ENCODE results near the gene CDH13. TPM values are rescaled to one million over a fixed set of nuclear protein-coding genes. Genes with fewer than 3 reads are reported as not detected.

Gene CDH13
- polyA plus RNA-seq, 3 donors: 8.6 to 12.8 (median 12.4) TPM

GRCh38 chr16:83312015-83312717 lies 685.4 kb downstream of the CDH13 start:
- no peak for DNase-seq (ENCODE audit: extremely low read depth in 1 of 11, low read depth in 9 of 11, low spot score in 4 of 11)

- DNase-seq (ENCODE audit: extremely low read depth in 1 of 11, low read depth in 9 of 11, low spot score in 4 of 11): no peak
These were observed 686.0 kb downstream of the CDH13 start for GRCh38 chr16:83312718-83313245.

- DNase-seq (ENCODE audit: extremely low read depth in 1 of 11, low read depth in 9 of 11, low spot score in 4 of 11): no peak
These were observed 688.5 kb downstream of the CDH13 start for GRCh38 chr16:83315271-83315670.

GRCh38 chr16:83316458-83316857 lies 689.7 kb downstream of the CDH13 start:
- no peak for DNase-seq (ENCODE audit: extremely low read depth in 1 of 11, low read depth in 9 of 11, low spot score in 4 of 11)

- no peak for DNase-seq (ENCODE audit: extremely low read depth in 1 of 11, low read depth in 9 of 11, low spot score in 4 of 11)
These were observed 691.6 kb downstream of the CDH13 start for GRCh38 chr16:83318390-83318789.

GRCh38 chr16:83328936-83329335 lies 702.2 kb downstream of the CDH13 start:
- DNase-seq (ENCODE audit: extremely low read depth in 1 of 11, low read depth in 9 of 11, low spot score in 4 of 11): no peak

GRCh38 chr16:83329441-83329840 lies 702.7 kb downstream of the CDH13 start:
- DNase-seq (ENCODE audit: extremely low read depth in 1 of 11, low read depth in 9 of 11, low spot score in 4 of 11): no peak

- no peak for DNase-seq (ENCODE audit: extremely low read depth in 1 of 11, low read depth in 9 of 11, low spot score in 4 of 11)
These were observed 703.5 kb downstream of the CDH13 start for GRCh38 chr16:83330251-83330650.

GRCh38 chr16:83335076-83335475 lies 708.3 kb downstream of the CDH13 start:
- no peak for DNase-seq (ENCODE audit: extremely low read depth in 1 of 11, low read depth in 9 of 11, low spot score in 4 of 11)

GRCh38 chr16:83336603-83337002 lies 709.8 kb downstream of the CDH13 start:
- no peak for DNase-seq (ENCODE audit: extremely low read depth in 1 of 11, low read depth in 9 of 11, low spot score in 4 of 11)

- no peak for DNase-seq (ENCODE audit: extremely low read depth in 1 of 11, low read depth in 9 of 11, low spot score in 4 of 11)
These were observed 711.4 kb downstream of the CDH13 start for GRCh38 chr16:83338138-83338537.

GRCh38 chr16:83338941-83339340 lies 712.2 kb downstream of the CDH13 start:
- no peak for DNase-seq (ENCODE audit: extremely low read depth in 1 of 11, low read depth in 9 of 11, low spot score in 4 of 11)

GRCh38 chr16:83343935-83344366 lies 717.2 kb downstream of the CDH13 start:
- no peak for DNase-seq (ENCODE audit: extremely low read depth in 1 of 11, low read depth in 9 of 11, low spot score in 4 of 11)

GRCh38 chr16:83345846-83346640 lies 719.3 kb downstream of the CDH13 start:
- no peak for DNase-seq (ENCODE audit: extremely low read depth in 1 of 11, low read depth in 9 of 11, low spot score in 4 of 11)

- DNase-seq (ENCODE audit: extremely low read depth in 1 of 11, low read depth in 9 of 11, low spot score in 4 of 11): no peak
These were observed 722.2 kb downstream of the CDH13 start for GRCh38 chr16:83348991-83349390.

- no peak for DNase-seq (ENCODE audit: extremely low read depth in 1 of 11, low read depth in 9 of 11, low spot score in 4 of 11)
These were observed 723.7 kb downstream of the CDH13 start for GRCh38 chr16:83350481-83350880.

- no peak for DNase-seq (ENCODE audit: extremely low read depth in 1 of 11, low read depth in 9 of 11, low spot score in 4 of 11)
These were observed 725.1 kb downstream of the CDH13 start for GRCh38 chr16:83351846-83352245.

GRCh38 chr16:83353241-83353640 lies 726.5 kb downstream of the CDH13 start:
- DNase-seq (ENCODE audit: extremely low read depth in 1 of 11, low read depth in 9 of 11, low spot score in 4 of 11): no peak

GRCh38 chr16:83354015-83354414 lies 727.2 kb downstream of the CDH13 start:
- DNase-seq (ENCODE audit: extremely low read depth in 1 of 11, low read depth in 9 of 11, low spot score in 4 of 11): no peak

GRCh38 chr16:83355570-83356218 lies 728.9 kb downstream of the CDH13 start:
- DNase-seq (ENCODE audit: extremely low read depth in 1 of 11, low read depth in 9 of 11, low spot score in 4 of 11): no peak

Measured in renal cortex interstitium (tissue), 11 donors.